Measurements from ENCODE around the gene RAB6D.

GRCh38 chr2:131365452-131365851 is 1.5 kb upstream of the RAB6D start:
- TF ChIP-seq POLR2A (IDR thresholded peaks at IDR 0.05) (no peak), CTCF (IDR thresholded peaks at IDR 0.05) (no peak), POLR2AphosphoS5 (IDR thresholded peaks at IDR 0.05) (no peak), EP300 (IDR thresholded peaks at IDR 0.05) (no peak)
